GM18517 (cell line): ENCODE results near the gene TALDO1.

Experiments used
- ATAC-seq: cut with Tn5 transposase; IDR thresholded peaks from one replicate; pipeline ENCODE4 v1.9.1; 2021; ENCODE audit warnings: mild to moderate bottlenecking, moderate library complexity; ENCODE audit not compliant: unreplicated experiment

Gene TALDO1

DNA sequence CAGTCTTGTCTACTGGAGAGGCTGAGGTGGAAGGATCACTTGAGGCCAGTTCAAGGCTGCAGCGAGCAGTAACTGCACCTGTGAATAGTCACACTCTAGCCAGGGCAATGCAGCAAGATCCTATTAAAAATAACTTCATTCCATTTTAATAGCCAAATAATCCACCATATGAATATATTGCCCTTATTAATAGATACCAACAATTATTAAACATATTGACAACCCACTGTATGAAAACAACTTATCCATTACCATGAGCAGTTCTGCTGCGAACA lies 19.6 kb downstream of the TALDO1 start:
- no peak for ATAC-seq

DNA sequence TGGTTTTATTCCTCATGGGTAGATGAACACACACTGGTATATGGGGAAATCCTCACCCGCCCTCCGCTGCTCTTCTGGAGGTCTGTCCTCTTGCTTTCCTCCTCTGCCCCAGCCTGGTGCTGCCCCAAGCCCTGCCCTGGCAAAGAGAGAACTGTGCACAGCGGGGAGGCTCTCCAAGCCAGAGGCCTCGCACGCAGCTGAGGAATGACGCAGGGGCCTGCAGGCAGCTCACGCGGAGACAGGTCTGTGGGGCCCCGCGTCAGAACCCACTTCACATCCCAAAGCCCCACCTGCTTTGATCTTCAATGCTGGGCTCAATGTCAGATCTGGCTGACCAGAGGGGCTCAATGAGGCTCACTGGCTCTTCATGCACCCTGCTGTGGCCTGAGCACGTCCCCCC lies 20.0 kb downstream of the TALDO1 start:
- no peak for ATAC-seq

DNA sequence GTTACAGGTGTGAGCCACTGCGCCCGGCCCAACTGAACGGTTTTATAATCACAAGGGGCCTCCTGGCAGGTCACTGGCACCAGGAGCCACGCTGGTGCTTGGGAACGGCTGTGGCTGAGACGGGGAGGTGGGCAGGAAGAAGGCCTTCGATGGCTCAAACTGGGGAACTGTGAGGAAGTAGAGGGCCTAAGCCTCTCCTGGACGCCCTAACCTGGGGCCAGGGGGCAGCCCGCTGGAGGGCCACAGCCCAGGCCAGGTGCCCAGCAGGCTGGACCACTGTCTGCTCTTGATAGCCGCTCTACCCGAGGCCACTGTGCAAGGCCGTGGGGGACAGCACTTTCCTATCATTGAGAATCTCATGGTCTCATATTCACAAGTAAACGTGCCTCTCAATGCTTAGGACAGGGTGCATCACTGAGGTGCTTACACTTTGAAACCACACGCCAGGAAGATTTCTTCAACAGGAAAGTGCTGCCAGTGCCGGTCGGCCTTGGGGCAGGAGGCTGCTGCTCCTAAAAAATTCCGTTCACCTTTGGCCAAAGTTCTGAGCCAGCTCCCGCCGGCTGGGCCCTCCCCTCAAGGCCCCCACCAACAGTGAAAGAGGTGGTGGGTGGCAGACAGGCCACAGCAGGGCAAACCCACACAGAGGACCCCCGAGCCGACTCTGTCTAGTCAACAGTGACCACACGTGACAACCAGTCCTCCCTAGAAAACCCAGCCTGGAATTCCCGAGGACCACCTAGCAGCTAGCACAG lies 22.8 kb downstream of the TALDO1 start:
- ATAC-seq = no peak

DNA sequence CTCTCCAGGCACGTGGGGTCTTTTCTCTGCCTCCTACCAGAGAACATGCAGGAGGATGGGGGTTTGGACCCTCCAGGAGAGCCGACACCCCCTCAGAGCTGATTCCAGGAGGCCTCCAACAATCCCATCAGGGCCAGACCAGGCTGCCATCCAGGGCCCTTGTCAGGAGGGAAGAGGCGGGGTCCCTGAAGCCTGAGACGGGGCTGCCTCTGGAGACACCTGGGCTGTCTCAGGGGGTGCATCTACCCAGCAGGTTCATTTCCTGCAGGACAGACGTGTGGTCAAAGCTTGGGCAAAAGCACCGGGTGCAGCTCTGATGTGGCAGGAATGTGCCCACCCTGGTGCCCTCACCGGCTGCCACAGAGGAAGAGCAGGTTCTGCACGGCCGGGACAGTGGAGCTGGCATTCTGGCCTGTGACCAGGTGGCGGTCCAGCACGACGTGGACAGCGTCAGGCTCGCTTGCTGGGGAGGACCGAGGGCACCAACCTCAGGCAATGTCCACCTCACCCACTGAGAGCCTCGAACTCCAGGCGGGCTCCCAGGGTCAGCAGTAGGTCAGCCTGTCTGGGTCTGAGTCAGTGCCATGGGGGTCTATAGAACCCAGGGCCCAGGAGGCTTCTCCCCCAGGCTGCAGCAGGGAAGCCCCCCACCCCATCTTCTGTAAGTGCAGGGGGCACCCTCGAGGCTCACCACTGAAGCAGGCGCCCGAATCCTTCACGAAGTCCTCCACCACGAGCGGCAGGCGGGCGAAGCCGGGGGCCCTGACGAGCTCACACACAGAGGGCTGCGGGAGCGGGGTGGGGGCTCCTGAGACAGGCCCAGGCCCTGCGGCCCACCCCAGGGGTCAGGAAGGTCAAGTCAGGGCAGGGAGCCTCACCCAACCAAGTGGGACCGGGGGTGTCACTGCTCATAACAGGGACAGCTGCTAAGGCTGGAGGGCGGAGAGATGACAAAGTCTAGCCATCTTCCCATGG lies 23.7 kb downstream of the TALDO1 start:
- ATAC-seq = no peak

DNA sequence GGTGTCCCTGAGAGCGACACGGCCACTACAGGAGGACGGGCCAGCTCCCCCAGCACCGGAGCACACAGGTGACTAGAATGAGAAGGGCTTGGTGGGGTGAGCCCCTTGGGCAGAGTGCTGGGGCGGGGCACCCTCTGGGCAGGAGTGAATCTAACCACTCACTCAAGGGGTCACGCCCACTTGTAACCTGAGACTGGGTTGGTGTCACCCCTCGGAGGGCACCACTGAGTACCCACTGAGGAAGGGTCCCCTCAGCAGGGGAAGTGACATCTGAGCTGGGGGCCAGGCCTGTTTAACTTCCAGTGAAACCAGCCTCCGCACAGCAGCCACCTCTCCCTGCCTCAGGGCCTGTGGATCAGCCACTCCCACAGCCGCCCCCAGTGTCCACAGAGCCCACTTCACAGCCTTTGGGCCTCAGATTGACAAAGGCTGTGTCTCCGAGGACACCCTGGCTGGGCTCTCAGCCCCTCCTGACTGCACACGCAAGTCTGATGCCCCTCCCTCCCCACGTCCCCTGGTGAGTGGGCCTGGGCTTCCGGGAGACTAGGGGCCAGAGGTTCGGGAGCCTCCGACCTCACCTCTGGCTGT lies 24.4 kb downstream of the TALDO1 start:
- ATAC-seq = no peak

DNA sequence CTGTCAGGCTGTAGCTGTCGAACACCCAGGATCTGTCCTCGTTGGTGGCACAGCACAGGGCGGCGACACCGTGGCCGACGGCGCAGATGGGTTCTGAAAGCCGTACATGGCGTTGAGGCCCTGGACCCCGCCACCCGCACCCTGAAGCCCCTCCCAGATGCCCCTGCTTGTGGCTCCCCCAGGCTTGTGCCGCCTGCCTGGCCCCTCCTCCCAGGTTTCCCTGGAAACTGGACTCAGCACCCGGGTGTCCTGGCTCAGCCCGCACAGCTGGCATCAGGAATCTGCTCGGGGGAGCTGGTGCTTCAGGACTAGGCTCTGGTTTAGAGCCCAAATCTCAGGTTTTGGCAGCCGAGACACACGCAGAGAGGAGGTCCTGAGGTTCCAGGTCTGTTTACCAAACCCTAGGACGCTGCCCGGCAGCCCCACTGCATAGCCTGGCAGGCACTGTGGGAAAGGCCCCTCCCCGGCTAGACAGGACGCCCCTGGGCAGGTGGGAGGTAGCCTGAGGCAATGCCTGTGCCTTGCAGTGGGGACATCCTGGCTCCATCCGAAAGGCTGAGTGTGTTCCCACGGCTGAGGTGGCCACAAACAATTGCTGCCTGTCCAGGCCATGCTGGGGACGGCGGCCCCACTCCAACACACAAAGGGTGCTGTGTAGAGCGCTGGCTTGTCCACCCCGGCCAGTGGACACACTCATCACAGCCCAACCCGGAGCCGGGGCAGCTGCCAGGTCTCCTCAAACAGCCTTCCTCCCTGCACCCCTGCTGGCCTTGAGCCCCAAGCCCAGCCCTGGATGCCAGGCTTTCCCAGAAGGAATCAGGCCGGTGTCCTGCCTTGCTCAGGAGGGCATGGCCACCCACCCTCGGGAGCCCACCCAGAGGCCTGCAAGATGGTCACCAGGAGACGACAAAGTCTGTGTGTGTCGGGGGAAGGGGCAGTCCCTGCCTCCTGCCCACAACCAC lies 25.4 kb downstream of the TALDO1 start:
- no peak for ATAC-seq

DNA sequence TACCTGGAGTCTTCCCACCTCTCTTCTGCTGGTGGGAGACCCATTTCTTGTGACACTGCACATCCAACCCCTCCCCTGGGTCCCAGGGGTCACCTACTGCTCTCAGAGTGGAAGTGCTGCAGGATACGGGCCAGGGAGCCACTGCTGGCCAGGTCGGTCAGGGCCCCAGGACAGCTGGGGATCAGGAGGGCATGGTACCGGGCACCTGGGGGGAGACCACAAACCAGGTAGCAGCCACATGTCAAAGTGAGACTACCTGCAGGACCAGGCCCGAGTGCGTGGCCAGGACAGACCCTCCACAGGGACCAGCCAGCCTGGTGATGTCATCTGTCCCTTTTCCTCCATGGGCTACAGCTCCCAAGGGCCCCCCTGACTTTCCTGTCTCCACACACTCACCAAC lies 26.2 kb downstream of the TALDO1 start:
- ATAC-seq = no peak

DNA sequence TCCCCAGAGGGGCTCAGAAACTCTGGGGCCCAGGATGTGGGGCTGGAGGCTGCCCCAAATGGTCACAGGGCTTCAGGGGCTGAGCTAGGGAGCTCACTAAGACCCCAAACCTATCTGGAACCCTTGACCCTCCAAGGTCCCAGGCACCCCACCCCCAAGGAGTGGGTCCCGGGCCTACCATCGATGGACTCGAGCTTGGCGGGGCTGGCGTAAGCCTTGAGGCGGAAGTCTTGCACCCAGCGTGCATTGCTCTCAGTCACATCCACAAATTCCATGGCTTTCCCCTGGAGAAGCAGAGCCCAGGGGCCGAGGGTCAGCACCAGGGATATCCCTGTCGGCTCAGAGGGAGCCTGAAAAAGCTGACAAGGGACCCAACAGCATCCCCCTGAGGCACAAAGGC lies 26.6 kb downstream of the TALDO1 start:
- ATAC-seq = no peak

DNA sequence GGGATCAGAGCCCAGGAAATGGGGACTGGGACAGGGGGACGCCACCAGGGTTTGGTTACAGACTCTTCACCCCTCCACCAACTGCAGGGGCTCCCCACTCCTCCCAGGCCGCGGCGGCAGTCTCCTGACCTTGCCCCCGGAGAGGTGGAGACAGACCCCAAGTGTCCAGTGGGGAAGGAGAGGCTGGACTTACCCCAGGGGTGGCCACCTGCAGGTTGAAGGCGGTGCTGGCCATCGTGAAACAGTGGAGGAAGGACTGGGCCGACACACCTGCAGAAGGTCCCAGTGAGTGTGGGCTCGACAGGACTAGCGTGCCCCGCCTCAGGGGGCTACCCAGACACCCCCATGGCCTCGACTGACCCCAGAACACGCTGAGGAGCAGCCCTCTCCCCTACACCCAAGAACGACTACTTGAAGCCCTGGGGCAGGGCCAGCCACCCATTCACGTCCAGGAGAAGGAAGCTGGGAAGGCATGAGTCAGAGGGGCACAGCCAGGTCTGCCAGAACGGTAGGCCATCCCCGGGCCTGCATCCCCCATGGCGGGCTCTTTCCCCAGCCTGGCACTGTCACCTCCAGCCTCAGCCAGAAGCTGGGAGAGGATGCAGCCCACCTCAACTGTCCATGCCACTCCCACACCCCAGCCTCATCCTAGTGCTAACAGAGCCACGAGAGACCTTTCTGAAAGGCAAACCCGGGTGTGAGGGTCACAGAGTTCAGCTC lies 27.8 kb downstream of the TALDO1 start:
- ATAC-seq = no peak

DNA sequence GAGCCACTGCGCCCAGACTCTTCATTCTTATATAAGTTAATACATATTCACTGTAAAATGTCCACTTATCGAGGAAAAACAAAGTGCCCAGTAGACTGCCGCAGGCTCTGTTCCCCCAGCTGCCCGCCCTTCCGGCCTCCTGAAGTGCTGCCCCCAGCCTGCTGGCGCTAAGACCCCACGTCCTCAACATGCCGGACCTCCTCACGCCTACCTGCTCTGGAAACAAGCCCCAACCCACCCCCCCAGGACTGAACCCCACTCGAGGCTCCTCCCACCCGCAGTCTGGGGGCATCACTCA lies 28.9 kb downstream of the TALDO1 start:
- no peak for ATAC-seq

DNA sequence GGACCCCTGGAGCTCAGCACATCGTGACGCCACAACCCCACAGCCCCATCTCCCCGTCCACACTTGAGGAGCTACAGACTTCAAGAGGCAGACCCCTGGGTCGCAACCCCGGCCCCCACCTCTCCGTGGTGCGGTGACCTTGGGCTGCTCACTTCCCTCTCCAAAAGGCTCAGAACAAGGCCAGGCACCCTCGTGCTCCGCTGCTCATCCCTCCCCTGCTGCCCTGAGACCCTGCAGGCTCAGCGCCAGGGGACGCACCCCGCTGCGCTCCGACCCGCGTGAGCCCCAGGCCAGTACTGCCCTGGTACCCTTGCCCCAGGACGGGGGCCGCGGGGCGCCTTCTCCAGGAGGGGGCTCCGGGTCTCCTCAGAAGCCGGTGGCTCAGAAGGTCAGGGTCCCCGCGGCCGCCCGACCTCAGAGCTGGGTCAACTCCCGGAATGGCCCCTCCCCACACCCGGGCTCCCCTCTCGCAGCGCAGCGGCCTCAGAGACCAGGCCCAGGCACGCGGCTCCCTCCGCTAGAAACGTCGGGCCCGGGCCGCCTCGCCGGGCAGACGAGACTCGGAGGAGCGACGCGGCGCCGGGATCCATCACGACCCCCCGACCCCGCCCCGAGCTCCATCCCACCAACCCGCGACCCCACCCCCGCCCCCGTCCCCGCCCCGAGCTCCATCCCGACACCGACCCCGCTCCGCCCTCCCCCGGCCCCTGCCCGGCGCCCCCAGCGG lies 29.5 kb downstream of the TALDO1 start:
- peak; percentile 34 for ATAC-seq

DNA sequence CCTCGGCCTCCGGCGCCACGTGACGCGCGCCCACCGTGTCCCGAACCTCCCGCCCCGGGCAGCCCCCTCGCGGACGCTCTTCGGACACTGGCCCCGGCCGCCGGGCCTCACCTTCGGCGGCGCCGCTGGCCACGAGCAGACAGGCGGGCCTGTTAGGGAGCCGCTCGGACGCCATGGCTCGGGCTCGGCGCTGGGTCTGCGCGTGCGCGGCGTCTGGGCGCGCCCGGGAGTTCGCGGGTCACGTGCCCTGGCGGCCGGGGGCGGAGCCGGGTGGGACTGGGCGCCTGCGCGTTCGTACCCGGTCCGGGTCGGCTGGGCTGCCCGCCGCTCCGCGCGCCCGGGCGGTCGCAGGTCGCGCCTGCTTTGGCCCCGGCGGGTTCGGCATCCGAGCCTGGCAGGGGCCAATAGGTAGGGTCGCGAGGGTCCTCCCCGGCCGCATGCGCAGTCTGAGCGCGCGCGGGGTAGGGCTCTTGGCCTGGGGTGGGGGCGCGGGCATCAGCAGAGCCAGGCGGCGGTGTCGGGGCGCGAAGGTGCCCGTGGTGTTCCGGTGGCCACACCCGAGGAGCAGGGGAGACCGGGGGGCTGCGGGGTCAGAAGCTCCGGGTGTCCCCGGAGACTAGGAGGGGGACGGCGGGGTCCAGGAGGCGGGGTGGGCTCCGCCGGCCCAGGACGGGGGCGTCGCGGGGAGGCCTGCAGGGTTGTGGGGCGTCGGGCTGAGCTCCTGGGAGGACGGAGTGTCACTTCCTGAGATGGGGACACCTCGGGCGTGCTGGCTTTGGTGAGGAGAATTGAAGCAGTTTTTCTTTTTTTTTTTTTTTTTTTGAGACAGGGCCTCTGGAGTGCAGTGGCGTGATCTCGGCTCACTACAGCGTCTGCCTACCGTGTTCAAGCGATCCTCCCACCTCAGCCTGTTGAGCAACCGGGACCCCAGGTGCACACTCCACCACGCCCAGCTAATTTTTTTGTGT lies 30.3 kb downstream of the TALDO1 start, which contains the start of gene GATD1:
GATD1 (minus strand) TSS at position 200 of the 968 bp plus-strand sequence; CDS start at position 175, 25 bp downstream.
- ATAC-seq = peak; percentile 71

DNA sequence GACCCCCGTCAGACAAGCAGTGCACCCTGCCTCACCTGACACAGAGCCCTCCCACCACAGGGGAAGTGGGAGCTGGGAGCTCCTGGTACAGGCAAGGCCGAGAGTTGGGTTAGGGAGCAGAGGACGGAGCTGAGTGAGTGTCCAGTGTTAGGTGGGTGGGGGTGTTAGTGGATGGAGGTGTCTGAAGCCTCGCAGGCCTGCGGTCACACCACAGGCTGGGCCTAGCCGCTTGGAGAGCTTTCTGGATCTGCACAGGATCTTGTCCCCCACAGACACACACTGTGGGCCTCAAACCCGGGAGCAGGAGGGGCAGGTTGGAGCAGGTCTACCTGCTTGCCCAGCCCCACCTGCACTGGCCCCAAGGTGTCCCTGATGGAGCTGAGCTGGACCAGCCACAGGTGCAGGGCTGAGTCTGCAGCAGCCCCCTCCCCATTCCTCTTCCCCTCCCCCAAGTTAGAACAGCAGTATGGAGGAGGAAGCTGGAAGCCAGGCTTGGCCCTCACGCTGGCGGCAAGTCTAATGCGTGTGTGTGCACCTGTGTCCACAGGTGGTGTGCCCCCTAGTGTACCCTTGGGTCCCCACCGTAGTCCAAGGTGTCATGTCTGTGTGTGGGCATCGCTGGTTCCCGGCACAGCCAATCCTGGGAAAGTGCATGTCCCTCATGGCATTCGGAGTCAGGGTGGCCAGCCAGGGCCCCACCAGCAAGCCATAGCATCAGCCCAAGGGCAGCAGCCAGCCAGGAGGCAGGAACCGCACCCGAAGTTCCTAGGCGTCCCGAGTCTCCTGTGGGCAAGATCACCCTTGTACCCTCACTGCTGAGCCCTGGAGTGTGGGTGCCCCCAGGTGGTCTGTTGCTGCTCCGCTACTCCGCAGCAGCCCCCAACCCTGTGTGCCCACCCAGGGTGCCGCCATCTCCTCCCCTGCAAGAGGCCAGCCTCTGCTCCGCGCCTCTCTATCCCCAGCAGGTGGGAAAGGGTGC lies 32.0 kb downstream of the TALDO1 start:
- ATAC-seq = no peak

DNA sequence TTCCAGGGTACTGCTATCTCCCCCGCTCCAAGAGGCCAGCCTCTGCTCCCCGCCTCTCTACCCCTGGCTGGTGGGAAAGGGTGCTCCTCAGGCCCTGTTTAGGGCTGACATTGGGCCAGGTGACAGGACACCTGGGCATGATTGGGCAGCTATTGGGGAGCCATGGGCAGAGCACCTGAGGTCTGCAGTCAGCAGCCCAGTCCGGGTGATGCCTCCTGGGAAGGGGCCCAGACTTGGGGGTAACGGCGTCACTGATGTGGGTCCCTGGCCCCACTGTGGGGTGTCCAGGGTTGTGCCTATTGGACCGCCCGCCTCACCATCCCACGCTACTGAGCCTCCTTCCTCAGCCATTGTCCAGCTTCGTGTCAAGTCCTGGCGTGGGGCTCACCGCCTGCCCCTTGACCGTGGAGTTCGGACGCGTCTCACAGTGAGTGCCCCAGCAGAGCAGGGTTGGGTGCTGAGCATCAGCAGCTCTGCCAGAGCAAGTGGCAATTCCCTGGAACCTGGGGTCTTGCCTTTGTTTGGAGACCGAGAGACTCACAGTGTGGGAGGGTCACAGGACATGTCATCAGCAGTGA lies 32.8 kb downstream of the TALDO1 start:
- ATAC-seq = no peak

DNA sequence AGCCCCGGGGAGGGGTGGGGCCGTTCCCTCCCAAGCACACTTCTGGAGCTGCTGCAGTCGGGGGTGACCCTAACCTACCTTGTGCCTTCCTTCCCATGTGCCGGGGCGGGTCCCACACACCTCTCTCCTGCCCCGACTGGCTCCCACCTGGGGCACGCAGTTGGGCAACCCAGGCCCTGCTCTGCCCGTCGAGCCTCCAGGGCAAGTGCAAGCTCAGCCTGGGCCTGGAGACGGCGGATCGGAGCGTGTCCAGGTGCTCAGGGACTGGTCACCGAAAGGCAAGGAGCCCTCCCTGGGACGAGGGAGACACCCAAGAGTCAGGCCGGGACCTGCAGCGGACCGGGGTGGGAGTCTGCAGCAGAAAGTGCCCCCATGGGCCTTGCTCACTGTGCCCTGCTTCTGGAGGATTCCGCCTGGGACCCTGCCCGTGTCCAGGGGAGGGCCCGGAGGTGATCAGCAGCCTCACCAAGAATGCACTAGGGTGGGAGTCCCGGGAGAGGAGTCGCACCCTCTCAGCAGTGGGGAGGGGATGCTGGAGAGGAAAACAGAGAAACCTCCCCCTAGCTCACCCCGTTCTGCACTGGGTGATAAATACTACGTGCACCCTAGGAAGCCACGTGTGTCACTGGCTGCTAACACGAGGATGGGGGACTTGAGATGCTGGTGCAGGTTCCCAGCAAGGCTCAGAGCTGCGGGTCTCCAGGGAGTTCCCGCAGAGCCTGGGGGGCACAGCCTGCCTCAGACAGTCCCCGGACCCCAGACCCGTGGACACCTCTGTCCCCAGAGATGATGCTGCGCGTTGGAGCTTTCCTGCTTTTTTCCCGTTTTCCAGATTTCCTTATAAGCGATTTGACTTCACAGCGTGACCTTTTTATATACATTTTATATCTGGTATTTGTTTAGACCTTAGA lies 35.3 kb downstream of the TALDO1 start:
- no peak for ATAC-seq

DNA sequence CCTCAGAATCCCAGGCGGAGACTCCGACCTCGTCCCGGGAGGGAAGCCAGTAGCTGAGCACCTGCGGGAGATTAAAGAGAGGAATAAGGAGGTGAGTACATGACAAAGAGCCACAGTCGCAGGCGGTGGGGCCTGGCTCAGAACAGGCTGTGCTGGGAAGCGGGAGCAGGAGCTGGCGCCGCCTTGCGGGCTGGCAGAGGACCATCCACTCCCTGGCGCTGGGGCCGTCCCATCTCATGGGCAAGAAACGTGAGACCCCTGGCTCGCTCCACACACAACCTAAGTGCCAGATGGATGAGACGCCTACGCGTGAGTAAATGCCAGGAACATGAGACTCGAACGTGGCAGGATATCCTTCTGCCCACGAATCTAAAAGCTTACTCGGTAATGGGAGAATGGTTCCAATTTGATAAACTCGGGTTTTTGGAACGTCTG lies 36.3 kb downstream of the TALDO1 start:
- ATAC-seq = no peak
